Calu3 (cell line): ENCODE measurements around the gene SH3PXD2A. TPM values are rescaled to one million over a fixed set of nuclear protein-coding genes. Genes with fewer than 3 reads are reported as not detected.

Source experiments
- BruUV-seq: library from RNA; stranded (reverse); fragments of 400-500 nt; replicated peaks from 2 replicates; lab custom pipeline; 2021; lab: Mats Ljungman, UMichigan
- CTCF ChIA-PET: fragments of 300-600 bp; sonication (Branson Sonifier 250); formaldehyde crosslinking; loops from one replicate; lab custom pipeline; 2022; ENCODE audit warnings: antibody characterized with exemption; lab: Charles Lee
- DNase-seq: peaks from one replicate; pipeline ENCODE4 v3.0.0; 2022
- H3K27ac Mint-ChIP-seq: one replicate; pipeline ENCODE4 v1.8.0; 2022; ENCODE audit warnings: mixed read lengths; ENCODE audit not compliant: unreplicated experiment
- H3K27me3 Mint-ChIP-seq: one replicate; pipeline ENCODE4 v1.8.0; 2022; ENCODE audit warnings: mixed read lengths; ENCODE audit not compliant: unreplicated experiment
- H3K36me3 Mint-ChIP-seq: one replicate; pipeline ENCODE4 v1.8.0; 2022; ENCODE audit warnings: mild to moderate bottlenecking, moderate library complexity, mixed read lengths; ENCODE audit not compliant: insufficient read depth, unreplicated experiment
- H3K4me1 Mint-ChIP-seq: one replicate; pipeline ENCODE4 v1.8.0; 2022; ENCODE audit warnings: mild to moderate bottlenecking, low read depth, mixed read lengths; ENCODE audit not compliant: unreplicated experiment
- H3K4me3 Mint-ChIP-seq: one replicate; pipeline ENCODE4 v1.8.0; 2022; ENCODE audit warnings: mild to moderate bottlenecking, low read depth, moderate library complexity, mixed read lengths; ENCODE audit not compliant: unreplicated experiment
- H3K9me3 Mint-ChIP-seq: one replicate; pipeline ENCODE4 v1.8.0; 2022; ENCODE audit warnings: low read depth, mixed read lengths; ENCODE audit not compliant: unreplicated experiment
- intact Hi-C: fragments of 100-400 bp; cut with micrococcal nuclease; formaldehyde crosslinking; loops from one replicate; pipeline ENCODE4 v1.10.0; 2022; ENCODE audit not compliant: unreplicated experiment
- total RNA-seq: library from RNA; stranded (reverse); gene quantifications from 2 replicates; pipeline ENCODE4 v1.2.3, GENCODE V29; 2022
- TF ChIP-seq, protein P1 (sequence below): fragments of 200-600 bp; IDR thresholded peaks from one replicate; pipeline ENCODE4 v1.8.0; 2022; ENCODE audit warnings: antibody characterized with exemption; ENCODE audit not compliant: unreplicated experiment

The SH3PXD2A gene
- total RNA-seq, 1 experiment from 2014 or later: 7.5 TPM

GRCh38 chr10:103587073-103587472, 268.3 kb downstream of the SH3PXD2A start:
- H3K36me3 Mint-ChIP-seq: no peaks in the 10 kb centered on the region
- no TSS peak for BruUV-seq
- peaks cover 11% of the 10 kb centered on the region for H3K27me3 Mint-ChIP-seq
- DNase-seq: no peak
- no peaks in the 10 kb centered on the region for H3K9me3 Mint-ChIP-seq
- no peaks in the 10 kb centered on the region for H3K4me1 Mint-ChIP-seq
- no peak overlapping the region for H3K27ac Mint-ChIP-seq
- CTCF ChIA-PET: no interaction called here
- no peak overlapping the region for H3K4me3 Mint-ChIP-seq
- intact Hi-C loops: no loop called here
- TF ChIP-seq, protein P1, sequence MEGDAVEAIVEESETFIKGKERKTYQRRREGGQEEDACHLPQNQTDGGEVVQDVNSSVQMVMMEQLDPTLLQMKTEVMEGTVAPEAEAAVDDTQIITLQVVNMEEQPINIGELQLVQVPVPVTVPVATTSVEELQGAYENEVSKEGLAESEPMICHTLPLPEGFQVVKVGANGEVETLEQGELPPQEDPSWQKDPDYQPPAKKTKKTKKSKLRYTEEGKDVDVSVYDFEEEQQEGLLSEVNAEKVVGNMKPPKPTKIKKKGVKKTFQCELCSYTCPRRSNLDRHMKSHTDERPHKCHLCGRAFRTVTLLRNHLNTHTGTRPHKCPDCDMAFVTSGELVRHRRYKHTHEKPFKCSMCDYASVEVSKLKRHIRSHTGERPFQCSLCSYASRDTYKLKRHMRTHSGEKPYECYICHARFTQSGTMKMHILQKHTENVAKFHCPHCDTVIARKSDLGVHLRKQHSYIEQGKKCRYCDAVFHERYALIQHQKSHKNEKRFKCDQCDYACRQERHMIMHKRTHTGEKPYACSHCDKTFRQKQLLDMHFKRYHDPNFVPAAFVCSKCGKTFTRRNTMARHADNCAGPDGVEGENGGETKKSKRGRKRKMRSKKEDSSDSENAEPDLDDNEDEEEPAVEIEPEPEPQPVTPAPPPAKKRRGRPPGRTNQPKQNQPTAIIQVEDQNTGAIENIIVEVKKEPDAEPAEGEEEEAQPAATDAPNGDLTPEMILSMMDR: no peak

DNA sequence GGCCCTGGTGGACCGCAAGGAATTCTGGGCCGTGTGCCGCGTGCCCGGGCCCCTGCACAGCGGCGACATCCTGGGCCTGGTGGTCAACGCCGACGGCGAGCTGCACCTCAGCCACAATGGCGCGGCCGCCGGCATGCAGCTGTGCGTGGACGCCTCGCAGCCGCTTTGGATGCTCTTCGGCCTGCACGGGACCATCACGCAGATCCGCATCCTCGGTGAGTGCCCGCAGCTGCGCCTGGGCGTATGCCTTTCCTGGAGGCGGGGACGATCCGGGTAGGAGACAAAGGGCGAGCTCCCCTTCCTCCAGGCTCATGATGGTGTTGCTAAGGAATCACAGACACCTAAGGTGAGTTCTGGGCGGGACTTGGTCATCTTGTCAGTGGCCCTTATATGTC, 270.4 kb downstream of the SH3PXD2A start:
- BruUV-seq: no TSS peak
- Mint-ChIP-seq H3K27ac (no peak overlapping the region), H3K27me3 (peaks cover 12% of the 10 kb centered on the region), H3K9me3 (no peaks in the 10 kb centered on the region), H3K4me3 (no peak overlapping the region), H3K4me1 (no peaks in the 10 kb centered on the region), H3K36me3 (no peaks in the 10 kb centered on the region)
- DNase-seq: no peak
- TF ChIP-seq, protein P1: no peak
- CTCF ChIA-PET: no interaction called here
- intact Hi-C loops: no loop called here

DNA sequence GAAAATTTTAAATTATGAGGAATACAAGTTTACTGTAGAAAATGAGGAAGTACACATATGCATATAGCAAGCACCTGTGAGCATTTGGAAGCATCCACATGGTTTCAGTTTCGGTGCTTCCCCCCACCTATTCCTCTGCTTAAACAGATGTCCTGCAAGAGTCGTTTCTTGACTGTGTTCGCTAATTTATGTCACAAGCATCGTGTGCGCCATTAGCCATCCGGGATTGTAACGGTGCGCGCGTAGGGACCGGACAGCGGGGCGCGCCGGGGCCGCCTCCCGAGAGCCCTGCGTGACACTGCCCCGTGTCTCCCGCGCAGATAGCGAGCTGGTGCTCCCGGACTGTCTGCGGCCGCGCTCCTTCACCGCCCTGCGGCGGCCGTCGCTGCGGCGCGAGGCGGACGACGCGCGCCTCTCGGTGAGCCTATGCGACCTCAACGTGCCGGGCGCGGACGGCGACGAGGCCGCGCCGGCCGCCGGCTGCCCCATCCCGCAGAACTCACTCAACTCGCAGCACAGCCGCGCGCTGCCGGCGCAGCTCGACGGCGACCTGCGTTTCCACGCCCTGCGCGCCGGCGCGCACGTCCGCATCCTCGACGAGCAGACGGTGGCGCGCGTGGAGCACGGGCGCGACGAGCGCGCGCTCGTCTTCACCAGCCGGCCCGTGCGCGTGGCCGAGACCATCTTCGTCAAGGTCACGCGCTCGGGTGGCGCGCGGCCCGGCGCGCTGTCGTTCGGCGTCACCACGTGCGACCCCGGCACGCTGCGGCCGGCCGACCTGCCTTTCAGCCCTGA, 271.0 kb downstream of the SH3PXD2A start:
- BruUV-seq: no TSS peak
- Mint-ChIP-seq H3K36me3 (no peaks in the 10 kb centered on the region), H3K27ac (no peak overlapping the region), H3K4me1 (no peaks in the 10 kb centered on the region), H3K27me3 (peaks cover 12% of the 10 kb centered on the region), H3K9me3 (no peaks in the 10 kb centered on the region), H3K4me3 (no peak overlapping the region)
- DNase-seq: no peak
- intact Hi-C loops: no loop called here
- TF ChIP-seq, protein P1: no peak
- CTCF ChIA-PET: no interaction called here

DNA sequence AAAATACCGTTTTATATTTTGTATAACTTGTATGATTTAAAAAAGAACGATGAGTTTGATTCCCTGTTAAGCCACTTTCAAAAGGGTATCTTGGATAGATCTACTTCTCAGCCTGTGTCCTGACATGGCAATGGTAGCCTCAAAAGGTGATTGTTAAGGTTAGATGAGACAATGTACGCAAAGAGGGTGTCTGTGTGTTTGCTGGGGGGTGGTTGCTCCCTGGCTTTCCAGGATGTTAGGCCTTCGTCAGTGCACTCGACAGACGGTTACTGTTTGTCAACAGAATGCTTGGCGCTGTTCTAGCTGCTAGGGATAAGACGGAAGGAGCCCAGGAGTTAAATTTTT, 271.5 kb downstream of the SH3PXD2A start:
- TF ChIP-seq, protein P1: no peak
- intact Hi-C loops: no loop called here
- Mint-ChIP-seq H3K4me1 (peaks cover 3% of the 10 kb centered on the region), H3K9me3 (no peaks in the 10 kb centered on the region), H3K36me3 (no peaks in the 10 kb centered on the region), H3K4me3 (no peak overlapping the region), H3K27ac (no peak overlapping the region), H3K27me3 (peaks cover 12% of the 10 kb centered on the region)
- no TSS peak for BruUV-seq
- no peak for DNase-seq
- CTCF ChIA-PET: no interaction called here
